CD4-positive, alpha-beta T cell (primary cell): ENCODE data around the gene MEIOC. TPM values are rescaled to one million over a fixed set of nuclear protein-coding genes. Genes with fewer than 3 reads are reported as not detected.

Source experiments
- ATAC-seq: fragments of 200-7000 bp; cut with Tn5 transposase; one replicate; pipeline ENCODE4 v1.10.0; 2022; ENCODE audit warnings: mild to moderate bottlenecking; ENCODE audit not compliant: poor library complexity
- CTCF ChIA-PET: fragments of 350-600 bp; sonication (Branson Sonifier 250); formaldehyde crosslinking; loops from one replicate; lab custom pipeline; 2021; ENCODE audit warnings: antibody characterized with exemption, inconsistent platforms; lab: Charles Lee
- POLR2A ChIA-PET: fragments of 350-600 bp; sonication (Branson Sonifier 250); formaldehyde crosslinking; loops from one replicate; lab custom pipeline; 2021; ENCODE audit warnings: antibody characterized with exemption, inconsistent platforms; lab: Charles Lee
- DNase-seq, 14 experiments: peaks; one replicate each; pipeline ENCODE4 v3.0.0-alpha.2; 2013 to 2020; ENCODE audit warnings: mixed read lengths in 2 of 14
- H3K27ac ChIP-seq, 2 donors: one replicate each; pipeline versions ENCODE4 v1.5.1 to v1.7.0; 2013; ENCODE audit warnings: low read length in 2 of 2, low read depth in 1 of 2, mild to moderate bottlenecking in 1 of 2
- H3K27me3 ChIP-seq, 2 experiments: 1 replicate in 1 of 2; 2 replicates in 1 of 2; pipeline versions ENCODE4 v1.6.1 to v1.7.0; 2013; ENCODE audit warnings: low read length in 2 of 2, control low read depth in 1 of 2, mild to moderate bottlenecking in 1 of 2, moderate library complexity in 1 of 2; ENCODE audit not compliant: insufficient read depth in 2 of 2, control insufficient read depth in 1 of 2
- H3K36me3 ChIP-seq: one replicate; pipeline ENCODE4 v1.6.1; 2013; ENCODE audit warnings: low read length, control low read depth; ENCODE audit not compliant: insufficient read depth
- H3K4me1 ChIP-seq: one replicate; pipeline ENCODE4 v1.6.1; 2013; ENCODE audit warnings: low read length, control low read depth; ENCODE audit not compliant: insufficient read depth
- H3K4me3 ChIP-seq: one replicate; pipeline ENCODE4 v1.5.1; 2013; ENCODE audit warnings: mild to moderate bottlenecking, low read length, moderate library complexity
- H3K9me3 ChIP-seq, 2 experiments: 1 replicate in 1 of 2; 2 replicates in 1 of 2; pipeline versions ENCODE4 v1.6.1 to v1.7.0; 2013; ENCODE audit warnings: low read length in 2 of 2, mild to moderate bottlenecking in 2 of 2, control low read depth in 1 of 2, moderate library complexity in 1 of 2; ENCODE audit not compliant: control insufficient read depth in 1 of 2, insufficient read depth in 1 of 2
- H3K27ac Mint-ChIP-seq: one replicate; pipeline ENCODE4 v1.8.0; 2020; ENCODE audit warnings: mixed read lengths
- H3K27me3 Mint-ChIP-seq: one replicate; pipeline ENCODE4 v1.8.0; 2021; ENCODE audit warnings: mixed read lengths
- H3K36me3 Mint-ChIP-seq: one replicate; pipeline ENCODE4 v1.8.0; 2021; ENCODE audit warnings: low read depth, mixed read lengths
- H3K4me1 Mint-ChIP-seq: one replicate; pipeline ENCODE4 v1.8.0; 2021; ENCODE audit warnings: low read depth, mixed read lengths
- H3K4me3 Mint-ChIP-seq: one replicate; pipeline ENCODE4 v1.8.0; 2020; ENCODE audit warnings: mild to moderate bottlenecking, mixed read lengths
- H3K9me3 Mint-ChIP-seq: one replicate; pipeline ENCODE4 v1.8.0; 2020; ENCODE audit warnings: mixed read lengths
- CTCF ChIP-seq: fragments of 200-600 bp; IDR thresholded peaks from one replicate; pipeline ENCODE4 v1.8.0; 2022; ENCODE audit warnings: antibody characterized with exemption, mild to moderate bottlenecking
- intact Hi-C, 2 experiments: fragments of 100-400 bp; cut with DNase I in 1 of 2; cut with micrococcal nuclease in 1 of 2; formaldehyde crosslinking; loops; one replicate each; pipeline versions ENCODE4 v1.15.1 to v1.9.0; 2023 to 2025; cut with DNase I, micrococcal nuclease
- polyA plus RNA-seq, 2 donors: library from polyadenylated mRNA; unstranded; fragments of 120-200 nt; gene quantifications; one replicate each; pipeline ENCODE4 v1.2.1, GENCODE V29; 2013
- total RNA-seq, 174 experiments: library from RNA in 2 of 174; stranded (reverse) in 2 of 174; gene quantifications; one replicate each; pipeline ENCODE4 v1.2.3 and lab custom pipeline; 2021 to 2026

MEIOC gene
- total RNA-seq (under 1 TPM in 1 of 2 experiments, not detected in 1; 0.08 TPM), total RNA-seq (lab: John Stamatoyannopoulos, UW) (0 to 1.5 (median 0.14) reads per million in 172 experiments)
- polyA plus RNA-seq (2013, experiment 1 of 2): 0.23 TPM
- 0.33 TPM for polyA plus RNA-seq (2013, experiment 2 of 2)

- H3K4me3 ChIP-seq: peak within 1 kb of the TSS; percentile 20
- peaks cover 18 to 35% of the 10 kb centered on the region in 2 experiments for H3K27me3 ChIP-seq
- H3K4me1 ChIP-seq: peaks cover 11% of the 10 kb centered on the region
- POLR2A ChIA-PET: interaction anchor here (1.0 kb wide), 1 partner anchor 52 kb away, joined by 3 read pairs; the partner anchor contains the start of gene DBF4B
- Mint-ChIP-seq H3K9me3 (no peaks in the 10 kb centered on the region), H3K4me1 (peaks cover 8% of the 10 kb centered on the region), H3K27ac (no peak within 1 kb of the TSS), H3K27me3 (peaks cover 43% of the 10 kb centered on the region), H3K4me3 (peak within 1 kb of the TSS; percentile 79), H3K36me3 (no peaks in the 10 kb centered on the region)
- H3K9me3 ChIP-seq: peaks cover 0 to 16% of the 10 kb centered on the region in 2 experiments
- no peak within 1 kb of the TSS for H3K27ac ChIP-seq
- intact Hi-C loops: no loop called here
- TF ChIP-seq CTCF: no peak
- DNase-seq (peak in 9 of 14 experiments; percentile 2 to 41 (median 16)), ATAC-seq (peak; percentile 71)
- H3K36me3 ChIP-seq: no peaks in the 10 kb centered on the region
- CTCF ChIA-PET: no interaction called here
Observed at GRCh38 chr17:44655983-44656710, at the start of gene MEIOC. TSS of gene MEIOC (plus strand) at chr17:44656468. CDS start at chr17:44656614, 146 bp downstream.

- Histone ChIP-seq H3K9me3 (no peaks in the 10 kb centered on the region), H3K4me1 (no peaks in the 10 kb centered on the region), H3K27me3 (peaks cover 0 to 3% of the 10 kb centered on the region in 2 experiments), H3K36me3 (no peaks in the 10 kb centered on the region), H3K27ac (no peak overlapping the region), H3K4me3 (no peak overlapping the region)
- intact Hi-C loops: no loop called here
- DNase-seq (no peak), ATAC-seq (no peak)
- no peak for TF ChIP-seq CTCF
- Mint-ChIP-seq H3K9me3 (no peaks in the 10 kb centered on the region), H3K4me3 (no peak overlapping the region), H3K36me3 (no peaks in the 10 kb centered on the region), H3K27ac (no peak overlapping the region), H3K4me1 (no peaks in the 10 kb centered on the region), H3K27me3 (peaks cover 24% of the 10 kb centered on the region)
- CTCF ChIA-PET: no interaction called here
- POLR2A ChIA-PET: no interaction called here
Observed at GRCh38 chr17:44606658-44607057, 49.6 kb upstream of the MEIOC start.

GRCh38 chr17:44607836-44608690 lies 48.2 kb upstream of the MEIOC start:
- H3K4me3 Mint-ChIP-seq: no peak overlapping the region
- ChIA-PET CTCF (no interaction called here), POLR2A (no interaction called here)
- H3K9me3 Mint-ChIP-seq: no peaks in the 10 kb centered on the region
- Histone ChIP-seq H3K36me3 (no peaks in the 10 kb centered on the region), H3K27me3 (peaks cover 0 to 3% of the 10 kb centered on the region in 2 experiments), H3K9me3 (no peaks in the 10 kb centered on the region), H3K4me3 (no peak overlapping the region), H3K4me1 (no peaks in the 10 kb centered on the region), H3K27ac (no peak overlapping the region)
- intact Hi-C loops: no loop called here
- no peaks in the 10 kb centered on the region for H3K4me1 Mint-ChIP-seq
- TF ChIP-seq CTCF: no peak
- ATAC-seq: no peak
- no peak overlapping the region for H3K27ac Mint-ChIP-seq
- DNase-seq: no peak
- H3K27me3 Mint-ChIP-seq: peaks cover 23% of the 10 kb centered on the region
- no peaks in the 10 kb centered on the region for H3K36me3 Mint-ChIP-seq
